Astrocyte (in vitro differentiated cells and primary cell): Measurements from ENCODE around the gene PLAGL2. TPM values are rescaled to one million over a fixed set of nuclear protein-coding genes. Genes with fewer than 3 reads are reported as not detected.

ENCODE experiments used
- DNase-seq: peaks from one replicate; pipeline ENCODE4 v3.0.0-alpha.2; 2010; ENCODE audit warnings: low read depth
- FAIRE-seq: peaks from 2 replicates; lab custom pipeline; 2011; peaks lifted over from hg19 to GRCh38; lab: Jason Lieb, UNC
- H2AFZ ChIP-seq: 2 replicates; pipeline ENCODE4 v1.6.0; 2012; ENCODE audit warnings: low read depth, low read length, inconsistent platforms
- H3K27ac ChIP-seq: 2 replicates; pipeline ENCODE4 v1.5.1; 2011; ENCODE audit warnings: low read depth, low read length, inconsistent platforms
- H3K27me3 ChIP-seq: 2 replicates; pipeline ENCODE4 v1.6.0; 2011; ENCODE audit warnings: low read length, inconsistent platforms; ENCODE audit not compliant: insufficient read depth
- H3K36me3 ChIP-seq: 2 replicates; pipeline ENCODE4 v1.5.1; 2011; ENCODE audit warnings: low read length, inconsistent platforms; ENCODE audit not compliant: insufficient read depth
- H3K4me1 ChIP-seq: 2 replicates; pipeline ENCODE4 v1.5.1; 2011; ENCODE audit warnings: low read length, inconsistent platforms; ENCODE audit not compliant: insufficient read depth
- H3K4me2 ChIP-seq: 2 replicates; pipeline ENCODE4 v1.6.0; 2012; ENCODE audit warnings: low read length, inconsistent platforms
- H3K4me3 ChIP-seq: 2 replicates; pipeline ENCODE4 v1.5.1; 2011; ENCODE audit warnings: low read depth, mild to moderate bottlenecking, low read length, inconsistent platforms; ENCODE audit not compliant: insufficient read depth
- H3K79me2 ChIP-seq: 2 replicates; pipeline ENCODE4 v1.6.0; 2012; ENCODE audit warnings: mild to moderate bottlenecking, low read length, inconsistent platforms; ENCODE audit not compliant: insufficient read depth
- H3K9ac ChIP-seq: 2 replicates; pipeline ENCODE4 v1.6.0; 2012; ENCODE audit warnings: mild to moderate bottlenecking, low read length, inconsistent platforms
- H3K9me3 ChIP-seq: 2 replicates; pipeline ENCODE4 v1.5.1; 2012; ENCODE audit warnings: low read depth, mild to moderate bottlenecking, low read length, inconsistent platforms; ENCODE audit not compliant: insufficient read depth
- H4K20me1 ChIP-seq: 2 replicates; pipeline ENCODE4 v1.6.0; 2012; ENCODE audit warnings: low read length, inconsistent platforms; ENCODE audit not compliant: insufficient read depth
- H3K27ac Mint-ChIP-seq: one replicate; pipeline ENCODE4 v1.8.0; 2021; ENCODE audit warnings: mild to moderate bottlenecking, mixed read lengths; ENCODE audit not compliant: unreplicated experiment
- H3K27me3 Mint-ChIP-seq: one replicate; pipeline ENCODE4 v1.8.0; 2021; ENCODE audit warnings: low read depth, mixed read lengths; ENCODE audit not compliant: unreplicated experiment
- H3K36me3 Mint-ChIP-seq: one replicate; pipeline ENCODE4 v1.8.0; 2021; ENCODE audit warnings: low read depth, mixed read lengths; ENCODE audit not compliant: unreplicated experiment
- H3K4me1 Mint-ChIP-seq: one replicate; pipeline ENCODE4 v1.8.0; 2021; ENCODE audit warnings: low read depth, mixed read lengths; ENCODE audit not compliant: unreplicated experiment
- H3K4me3 Mint-ChIP-seq: one replicate; pipeline ENCODE4 v1.8.0; 2021; ENCODE audit warnings: mild to moderate bottlenecking, moderate library complexity, mixed read lengths; ENCODE audit not compliant: unreplicated experiment
- H3K9me3 Mint-ChIP-seq: one replicate; pipeline ENCODE4 v1.8.0; 2021; ENCODE audit warnings: mild to moderate bottlenecking, mixed read lengths; ENCODE audit not compliant: unreplicated experiment
- CTCF ChIP-seq: IDR thresholded peaks from 2 replicates; pipeline ENCODE4 v1.5.1; 2011; ENCODE audit warnings: low read depth, mild to moderate bottlenecking, inconsistent platforms, low read length, moderate library complexity; ENCODE audit not compliant: insufficient read depth
- EZH2 ChIP-seq: IDR thresholded peaks from 2 replicates; pipeline ENCODE4 v1.6.1; 2012; ENCODE audit warnings: mild to moderate bottlenecking, low read length, inconsistent platforms; ENCODE audit not compliant: insufficient read depth
- total RNA-seq: library from RNA; stranded (reverse); gene quantifications from 2 replicates; pipeline ENCODE4 v1.2.1, GENCODE V29; 2021

PLAGL2 gene
- total RNA-seq, 1 donor from 2014 or later: 15.3 TPM

GRCh38 chr20:32160341-32160740, 47.2 kb downstream of the PLAGL2 start:
- Histone ChIP-seq H3K4me2 (no peak overlapping the region), H4K20me1 (peaks cover 4% of the 10 kb centered on the region), H3K79me2 (no peaks in the 10 kb centered on the region), H3K27me3 (no peaks in the 10 kb centered on the region), H3K27ac (no peak overlapping the region), H3K4me1 (peaks cover 3% of the 10 kb centered on the region), H3K36me3 (peaks cover 26% of the 10 kb centered on the region), H3K9me3 (no peaks in the 10 kb centered on the region), H3K4me3 (no peak overlapping the region), H3K9ac (no peak overlapping the region), H2AFZ (no peak overlapping the region)
- TF ChIP-seq EZH2 (no peak), CTCF (no peak)
- no peak overlapping the region for H3K27ac Mint-ChIP-seq
- peaks cover 24% of the 10 kb centered on the region for H3K36me3 Mint-ChIP-seq
- no peak for FAIRE-seq
- no peaks in the 10 kb centered on the region for H3K9me3 Mint-ChIP-seq
- peaks cover 5% of the 10 kb centered on the region for H3K4me1 Mint-ChIP-seq
- no peaks in the 10 kb centered on the region for H3K27me3 Mint-ChIP-seq
- DNase-seq: no peak
- no peak overlapping the region for H3K4me3 Mint-ChIP-seq

- no peak for TF ChIP-seq EZH2
- no peak for TF ChIP-seq CTCF
- peaks cover 8% of the 10 kb centered on the region for H4K20me1 ChIP-seq
- H3K9ac ChIP-seq: no peak overlapping the region
- H3K9me3 ChIP-seq: no peaks in the 10 kb centered on the region
- H3K79me2 ChIP-seq: no peaks in the 10 kb centered on the region
- H3K4me3 ChIP-seq: no peak overlapping the region
- no peak overlapping the region for H3K27ac ChIP-seq
- no peak for FAIRE-seq
- no peaks in the 10 kb centered on the region for H3K27me3 ChIP-seq
- no peak overlapping the region for H3K4me2 ChIP-seq
- no peak overlapping the region for H3K27ac Mint-ChIP-seq
- H3K36me3 Mint-ChIP-seq: peaks cover 25% of the 10 kb centered on the region
- H3K9me3 Mint-ChIP-seq: no peaks in the 10 kb centered on the region
- peaks cover 10% of the 10 kb centered on the region for H3K4me1 Mint-ChIP-seq
- H2AFZ ChIP-seq: no peak overlapping the region
- H3K4me3 Mint-ChIP-seq: no peak overlapping the region
- no peak for DNase-seq
- H3K4me1 ChIP-seq: peaks cover 9% of the 10 kb centered on the region
- no peaks in the 10 kb centered on the region for H3K27me3 Mint-ChIP-seq
- peaks cover 27% of the 10 kb centered on the region for H3K36me3 ChIP-seq
Observed at GRCh38 chr20:32159766-32160221, 47.7 kb downstream of the PLAGL2 start.

GRCh38 chr20:32158943-32159660, 48.4 kb downstream of the PLAGL2 start:
- H3K4me1 Mint-ChIP-seq: peaks cover 12% of the 10 kb centered on the region
- H2AFZ ChIP-seq: no peak overlapping the region
- no peaks in the 10 kb centered on the region for H3K9me3 Mint-ChIP-seq
- no peak overlapping the region for H3K27ac ChIP-seq
- no peak overlapping the region for H3K27ac Mint-ChIP-seq
- no peak overlapping the region for H3K4me2 ChIP-seq
- H3K9ac ChIP-seq: no peak overlapping the region
- TF ChIP-seq EZH2 (no peak), CTCF (no peak)
- H3K9me3 ChIP-seq: no peaks in the 10 kb centered on the region
- peaks cover 8% of the 10 kb centered on the region for H4K20me1 ChIP-seq
- H3K27me3 Mint-ChIP-seq: no peaks in the 10 kb centered on the region
- H3K4me3 Mint-ChIP-seq: no peak overlapping the region
- H3K36me3 Mint-ChIP-seq: peaks cover 25% of the 10 kb centered on the region
- DNase-seq: no peak
- no peaks in the 10 kb centered on the region for H3K79me2 ChIP-seq
- H3K4me3 ChIP-seq: no peak overlapping the region
- H3K4me1 ChIP-seq: peaks cover 11% of the 10 kb centered on the region
- no peak for FAIRE-seq
- H3K27me3 ChIP-seq: no peaks in the 10 kb centered on the region
- peaks cover 30% of the 10 kb centered on the region for H3K36me3 ChIP-seq
